NCI-H2029 (cell line): ENCODE results near the gene MAST2.
"Not testable (repeated sequence)": the region's sequence is repeated elsewhere in the genome, so short reads cannot be mapped to it uniquely, and the experiment has no call there.

Source experiments
- DNase-seq: peaks from one replicate; lab custom pipeline; 2025; lab: John Stamatoyannopoulos, UW

The MAST2 gene

DNA sequence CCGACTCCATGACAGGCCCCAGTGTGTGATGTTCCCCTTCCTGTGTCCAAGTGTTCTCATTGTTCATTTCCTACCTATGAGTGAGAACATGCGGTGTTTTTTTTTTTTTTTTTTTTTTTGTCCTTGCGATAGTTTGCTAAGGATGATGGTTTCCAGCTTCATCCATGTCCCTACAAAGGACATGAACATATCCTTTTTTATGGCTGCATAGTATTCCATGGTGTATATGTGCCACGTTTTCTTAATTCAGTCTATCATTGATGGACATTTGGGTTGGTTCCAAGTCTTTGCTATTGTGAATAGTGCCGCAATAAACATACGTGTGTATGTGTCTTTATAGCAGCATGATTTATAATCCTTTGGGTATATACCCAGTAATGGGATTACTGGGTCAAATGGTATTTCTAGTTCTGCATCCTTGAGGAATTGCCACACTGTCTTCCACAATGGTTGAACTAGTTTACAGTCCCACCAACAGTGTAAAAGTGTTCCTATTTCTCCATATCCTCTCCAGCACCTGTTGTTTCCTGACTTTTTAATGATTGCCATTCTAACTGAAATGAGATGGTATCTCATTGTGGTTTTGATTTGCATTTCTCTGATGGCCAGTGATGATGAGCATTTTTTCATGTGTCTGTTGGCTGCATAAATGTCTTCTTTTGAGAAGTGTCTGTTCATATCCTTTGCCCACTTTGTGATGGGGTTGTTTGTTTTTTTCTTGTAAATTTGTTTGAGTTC lies 54.5 kb downstream of the MAST2 start:
- not testable (repeated sequence) for DNase-seq

DNA sequence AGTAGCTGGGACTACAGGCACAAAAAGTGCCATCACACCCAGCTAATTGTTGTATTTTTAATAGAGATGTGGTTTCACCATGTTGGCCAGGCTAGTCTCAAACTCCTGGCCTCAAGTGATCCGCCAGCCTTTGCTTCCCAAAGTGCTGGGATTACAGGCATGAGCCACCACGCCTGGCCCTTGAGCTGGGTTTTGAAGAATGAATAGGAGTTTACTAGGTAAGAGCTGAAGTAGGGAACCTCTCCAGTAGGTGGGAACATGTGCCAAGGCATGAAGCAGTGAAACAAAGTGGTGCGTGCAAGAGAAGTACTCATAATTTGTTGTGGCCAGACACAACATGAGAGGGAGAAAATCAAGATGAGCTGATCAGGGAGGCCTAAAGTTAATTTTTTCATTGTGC lies 55.8 kb downstream of the MAST2 start:
- DNase-seq = no peak

DNA sequence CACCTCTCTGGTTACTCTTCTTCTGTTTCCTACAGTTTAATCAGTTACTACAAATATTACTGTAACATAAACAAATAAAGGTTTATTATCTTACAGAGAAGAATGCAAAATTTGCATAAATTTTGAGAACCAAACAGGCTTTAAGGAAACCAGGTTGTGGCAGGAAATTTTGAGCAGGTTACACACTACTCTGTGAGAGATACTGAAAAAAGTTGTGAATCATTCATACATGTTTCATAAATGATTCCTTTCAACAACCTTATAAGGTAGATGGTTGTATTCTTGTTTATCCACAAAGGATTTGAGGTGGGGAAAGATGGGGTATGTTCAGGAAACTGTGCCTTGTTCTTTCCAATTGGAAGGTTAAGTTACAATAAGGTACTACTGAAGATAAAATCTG lies 58.6 kb downstream of the MAST2 start:
- no peak for DNase-seq

DNA sequence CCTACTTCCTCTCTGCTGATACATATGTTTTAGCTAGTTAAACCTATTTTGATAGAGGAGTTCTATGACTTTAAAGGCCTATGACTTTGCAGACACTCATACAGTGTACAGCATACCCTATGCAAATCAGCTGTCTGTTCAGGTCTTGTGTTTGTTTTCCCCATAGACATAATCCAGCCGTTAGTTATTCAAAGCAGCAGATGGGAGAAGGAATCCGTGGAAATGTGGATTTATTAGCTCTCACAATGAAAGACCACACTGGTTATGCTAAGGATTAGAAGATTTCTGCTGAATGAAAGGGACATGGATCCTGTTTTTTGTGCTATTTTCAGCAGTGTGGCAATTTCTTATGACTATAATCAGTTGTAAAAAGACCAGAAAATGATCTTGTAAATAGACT lies 59.8 kb downstream of the MAST2 start:
- no peak for DNase-seq

DNA sequence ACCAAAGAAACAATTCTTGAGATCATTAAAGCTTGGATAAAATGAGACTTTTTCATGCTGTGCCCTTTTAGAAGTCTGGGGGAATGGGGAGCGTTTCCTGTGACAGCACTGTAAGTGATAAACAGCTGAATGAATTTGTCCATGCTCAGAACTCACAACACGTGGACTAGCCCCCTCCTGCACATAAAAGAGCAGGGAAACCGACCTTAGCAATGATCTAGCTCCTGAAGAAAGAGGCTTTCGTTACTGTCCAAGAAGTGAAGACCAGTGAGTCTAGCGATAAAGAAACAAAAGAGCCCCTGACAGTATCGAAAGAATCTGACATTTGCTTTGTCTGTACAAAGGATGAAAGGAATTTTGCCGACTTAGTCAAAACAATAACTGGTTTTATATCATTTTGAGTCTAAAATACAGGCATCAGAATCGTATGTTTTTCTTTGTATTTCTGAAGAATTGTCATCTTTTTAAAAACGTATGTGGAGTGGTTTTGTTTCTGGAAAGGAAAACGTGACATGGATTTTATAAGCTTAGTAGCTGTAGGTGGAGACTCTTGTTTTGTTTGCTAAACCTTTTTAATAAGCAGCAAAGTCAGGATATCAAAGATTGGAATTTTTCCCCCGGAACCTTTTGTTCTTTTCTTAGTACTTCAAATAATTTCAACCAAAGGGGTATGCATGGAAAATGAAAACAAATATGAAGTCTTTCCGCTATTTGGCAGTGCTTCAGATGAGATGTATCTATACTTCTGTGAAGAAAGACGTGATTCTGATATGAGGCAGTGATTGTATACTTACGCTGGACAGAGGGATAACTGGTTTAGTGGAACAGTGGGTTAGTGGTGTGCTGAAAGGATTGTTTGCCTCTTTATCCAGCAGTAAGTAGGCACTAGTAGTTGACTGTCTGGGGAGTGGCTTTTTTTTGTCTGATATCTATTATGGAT lies 61.0 kb downstream of the MAST2 start:
- DNase-seq = no peak

DNA sequence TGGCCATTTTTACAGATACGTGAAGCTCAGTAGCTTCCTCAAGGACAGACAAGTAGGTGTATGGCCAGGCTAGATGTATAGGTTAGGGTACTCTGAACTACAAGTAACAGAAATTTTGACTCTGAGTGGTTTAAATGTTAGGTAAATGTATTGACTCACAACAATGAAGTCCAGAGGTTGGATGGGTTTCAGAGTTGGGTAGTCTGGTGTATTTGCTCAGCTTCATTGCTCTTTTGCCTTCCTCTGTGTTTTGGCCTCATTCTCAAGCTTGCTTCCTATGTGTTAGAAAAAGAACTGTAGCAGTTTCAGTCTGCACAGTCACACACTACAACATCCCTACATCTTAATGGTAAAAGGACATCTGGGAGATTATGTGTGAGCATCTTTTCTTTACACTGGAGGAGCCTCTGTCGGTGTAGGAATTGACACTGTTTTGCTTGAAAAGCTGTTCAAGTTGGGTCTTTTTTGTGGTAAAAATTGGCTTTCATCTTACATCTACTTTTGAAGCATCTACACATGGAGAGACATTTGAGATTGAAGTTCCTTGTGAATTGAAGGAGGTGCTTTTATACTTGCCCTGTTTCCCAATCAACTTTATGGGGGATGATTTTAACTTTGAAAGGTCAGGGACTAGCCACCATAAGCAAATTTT lies 64.4 kb downstream of the MAST2 start:
- no peak for DNase-seq

DNA sequence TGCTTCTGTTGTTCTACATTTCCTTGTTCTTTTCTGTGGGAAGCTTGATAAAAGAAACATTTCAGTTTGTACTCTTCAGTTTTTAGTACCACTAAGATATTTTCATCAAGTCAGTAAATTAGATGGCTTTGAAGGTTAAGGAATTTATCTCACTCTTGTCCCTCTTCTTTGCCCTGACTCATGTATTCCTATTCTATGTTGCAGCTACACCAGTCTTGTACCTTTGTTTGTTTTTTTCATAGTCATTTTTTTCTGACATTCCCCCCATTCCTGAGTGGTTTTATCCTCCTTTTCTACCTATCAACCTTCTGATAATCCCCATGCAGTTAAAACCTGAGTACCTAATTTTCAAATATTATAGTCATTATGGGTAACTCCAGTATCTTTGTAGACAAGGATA lies 65.4 kb downstream of the MAST2 start:
- no peak for DNase-seq

DNA sequence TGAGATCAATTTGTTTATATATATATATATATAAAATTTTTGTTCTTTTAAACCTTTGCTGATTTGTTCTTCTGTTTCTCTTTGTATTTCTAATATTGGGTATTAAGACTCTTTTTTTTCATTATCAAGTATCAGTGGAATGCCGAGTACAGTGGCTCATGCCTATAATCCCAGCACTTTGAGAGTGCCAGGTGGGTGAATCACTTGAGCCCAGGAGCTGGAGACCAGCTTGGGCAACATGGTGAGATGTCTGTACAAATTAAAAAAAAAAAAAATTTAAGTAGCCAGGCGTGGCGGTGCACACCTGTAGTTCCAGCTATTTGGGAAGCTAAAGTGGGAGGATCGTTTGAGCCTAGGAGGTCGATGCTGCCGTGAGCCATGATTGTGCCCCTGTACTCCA lies 67.1 kb downstream of the MAST2 start:
- no peak for DNase-seq

DNA sequence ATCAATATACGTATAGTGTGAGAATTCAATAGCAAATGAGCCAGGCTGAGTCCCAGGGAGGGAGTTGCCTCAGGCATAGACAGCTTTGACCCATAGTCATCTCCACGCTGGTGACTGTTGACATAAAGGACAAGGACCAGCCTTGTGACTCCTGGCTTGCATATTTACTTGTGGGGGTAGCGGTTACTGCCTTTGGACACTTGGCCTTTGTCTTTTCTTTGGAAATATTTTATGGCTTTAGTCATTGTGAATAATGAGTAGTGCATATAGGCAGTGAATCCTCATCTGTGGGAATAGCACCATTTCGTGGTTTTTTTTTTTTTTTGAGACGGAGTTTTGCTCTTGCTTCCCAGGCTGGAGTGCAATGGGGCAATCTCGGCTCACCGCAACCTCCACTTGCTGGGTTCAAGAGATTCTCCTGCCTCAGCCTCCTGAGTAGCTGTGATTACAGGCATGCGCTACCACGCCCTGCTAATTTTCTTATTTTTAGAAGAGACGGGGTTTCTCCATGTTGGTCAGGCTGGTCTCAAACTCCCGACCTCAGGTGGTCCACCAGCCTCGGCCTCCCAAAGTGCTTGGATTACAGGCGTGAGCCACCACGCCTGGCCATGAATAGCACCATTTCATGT lies 68.9 kb downstream of the MAST2 start:
- DNase-seq = not testable (repeated sequence)

DNA sequence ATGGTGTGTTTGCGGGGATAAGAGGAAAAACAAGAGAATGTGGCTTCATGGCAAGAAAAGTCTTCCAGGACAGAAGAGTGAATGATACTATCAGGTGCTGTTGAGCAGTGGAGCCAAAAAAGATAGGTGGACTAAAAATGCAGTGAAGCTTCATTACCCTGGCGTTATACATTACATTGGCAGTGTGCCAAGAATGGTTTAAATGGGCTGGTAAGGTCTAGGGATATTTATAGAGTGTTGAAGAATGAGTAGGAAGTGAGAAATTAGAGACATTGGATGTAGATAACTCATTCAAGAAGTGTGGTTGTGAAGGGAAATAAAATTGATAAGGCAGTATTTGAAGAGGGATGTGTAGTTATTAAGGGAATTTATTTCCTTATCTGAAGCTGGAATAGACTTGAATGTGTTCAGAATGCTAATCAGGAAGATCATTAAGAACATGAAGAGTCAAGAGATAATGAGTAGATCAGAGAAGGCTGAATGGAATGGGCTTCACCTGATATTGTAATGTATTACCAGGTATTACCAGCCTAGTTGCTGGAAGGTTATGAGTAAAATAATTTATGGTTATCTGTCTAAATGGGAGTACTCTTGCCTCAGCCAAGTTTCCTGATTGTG lies 72.7 kb downstream of the MAST2 start:
- peak; percentile 54 for DNase-seq

DNA sequence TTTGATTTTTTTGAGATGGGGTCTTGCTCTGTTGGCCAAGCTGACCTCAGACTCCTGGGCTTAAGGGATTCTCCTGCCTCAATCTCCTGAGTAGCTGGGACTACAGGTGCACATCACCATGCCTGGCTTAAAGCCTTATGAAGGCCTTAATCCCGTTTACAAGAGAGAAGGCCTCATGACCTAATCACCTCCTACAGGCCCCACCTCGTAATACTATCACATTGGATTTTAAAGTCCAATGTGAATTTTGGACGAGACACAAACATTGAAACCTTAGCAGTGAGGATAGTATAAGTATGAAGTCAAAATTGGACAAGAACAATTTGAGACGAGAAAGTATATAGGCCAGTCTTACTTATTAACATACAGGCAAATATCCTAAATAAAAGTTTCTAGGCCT lies 73.9 kb downstream of the MAST2 start:
- DNase-seq = no peak

DNA sequence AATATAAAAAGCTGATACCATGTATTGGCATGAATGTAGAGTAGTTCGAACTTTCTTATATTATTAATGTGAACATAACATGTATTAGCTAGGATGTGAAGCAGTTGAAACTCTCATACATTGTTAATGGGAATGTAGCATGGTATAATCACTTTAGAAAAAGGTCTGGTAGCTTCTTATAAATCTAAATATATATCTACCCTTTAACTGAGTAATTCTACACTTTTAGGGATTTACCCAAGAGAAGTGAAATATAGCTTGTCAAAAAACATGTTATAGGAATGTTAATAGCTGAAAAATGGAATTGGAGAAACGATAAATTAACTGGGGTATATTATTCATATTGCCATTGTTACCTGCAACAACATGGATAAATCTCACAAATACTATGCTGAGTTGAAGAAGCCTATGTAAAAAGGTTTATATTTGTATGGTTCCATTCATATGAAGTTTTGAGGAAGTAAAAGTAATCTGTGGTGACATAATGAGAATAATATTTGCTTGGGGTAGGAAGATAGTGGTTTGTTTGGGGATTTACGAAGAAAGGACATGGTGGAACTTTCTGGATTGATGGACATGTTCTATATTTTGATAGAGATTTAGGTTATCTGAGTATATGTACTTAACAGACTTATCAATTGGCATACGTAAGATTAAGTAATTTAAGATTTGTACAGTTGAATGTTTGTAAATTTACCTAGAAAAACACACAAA lies 76.6 kb downstream of the MAST2 start:
- DNase-seq = no peak

DNA sequence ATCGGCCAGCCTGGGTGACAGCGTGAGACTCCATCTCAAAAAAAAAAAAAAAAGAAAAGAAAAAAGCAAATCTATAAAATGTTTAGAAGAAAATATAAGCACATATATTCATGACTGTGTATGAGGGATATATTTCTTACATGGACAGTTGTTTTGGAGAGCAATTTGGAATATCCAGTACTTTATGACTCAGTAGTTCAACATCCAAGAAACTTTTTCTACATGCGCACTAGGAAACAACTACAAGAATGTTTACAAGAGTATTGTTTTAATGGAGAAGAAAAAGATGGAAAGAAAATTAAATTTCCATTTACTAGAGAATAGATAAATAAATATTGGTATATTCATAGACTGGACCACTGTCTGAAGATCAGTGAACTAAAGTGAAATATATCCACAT lies 77.5 kb downstream of the MAST2 start:
- no peak for DNase-seq

DNA sequence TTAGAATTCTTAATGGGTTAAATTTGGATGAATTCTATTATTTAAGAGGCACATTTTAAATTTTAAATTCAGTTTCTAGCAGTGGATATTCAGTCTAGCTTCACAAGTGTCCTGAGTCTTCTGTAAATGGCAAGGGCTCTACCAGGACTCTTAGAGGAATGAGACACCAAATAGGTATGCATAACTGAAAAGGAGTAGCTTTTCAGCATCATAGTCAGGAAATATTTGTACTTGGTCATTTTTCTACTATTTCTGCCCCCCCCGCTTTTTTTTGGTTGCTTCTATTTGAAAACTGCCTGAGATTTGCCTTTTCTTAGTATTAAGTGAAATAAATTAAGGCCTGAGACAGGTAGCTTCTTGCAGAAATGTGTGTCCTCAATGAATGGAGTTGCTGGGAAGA lies 80.2 kb downstream of the MAST2 start:
- no peak for DNase-seq

DNA sequence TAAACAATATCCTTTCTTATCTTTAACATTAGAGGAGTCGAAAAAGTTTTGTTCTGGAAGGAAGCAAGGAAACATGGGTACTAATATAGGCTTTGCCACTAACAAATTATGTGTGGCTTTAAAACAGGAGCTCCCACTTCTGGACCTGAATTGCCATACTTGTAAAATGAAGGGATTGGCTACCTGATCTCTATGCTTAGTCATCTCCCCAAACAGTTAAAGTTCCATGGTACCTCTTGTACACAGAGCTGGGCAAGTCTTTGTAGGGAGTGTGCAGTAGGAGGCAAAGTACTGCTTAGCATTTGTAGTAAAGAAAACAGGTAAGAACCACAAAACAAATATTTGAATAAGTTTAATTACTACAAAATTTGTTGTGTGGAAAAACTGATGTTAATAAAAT lies 81.3 kb downstream of the MAST2 start:
- DNase-seq = no peak

DNA sequence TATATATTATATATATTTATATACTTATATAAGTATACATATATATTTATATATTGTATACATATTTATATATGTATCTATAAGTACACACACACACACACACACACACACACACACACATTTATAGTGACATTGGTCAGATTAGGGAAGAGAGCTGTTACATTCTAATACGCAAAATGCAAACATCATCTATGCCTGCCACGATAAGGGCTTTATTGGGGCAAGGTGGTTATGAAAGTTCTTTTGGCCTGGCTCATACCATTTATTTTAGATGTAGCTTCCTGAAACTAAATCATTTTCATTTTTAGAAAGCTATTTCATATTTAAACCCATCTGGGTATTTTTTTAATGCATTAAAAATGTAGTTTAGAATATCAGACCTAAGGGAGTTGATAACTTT lies 82.8 kb downstream of the MAST2 start:
- no peak for DNase-seq

DNA sequence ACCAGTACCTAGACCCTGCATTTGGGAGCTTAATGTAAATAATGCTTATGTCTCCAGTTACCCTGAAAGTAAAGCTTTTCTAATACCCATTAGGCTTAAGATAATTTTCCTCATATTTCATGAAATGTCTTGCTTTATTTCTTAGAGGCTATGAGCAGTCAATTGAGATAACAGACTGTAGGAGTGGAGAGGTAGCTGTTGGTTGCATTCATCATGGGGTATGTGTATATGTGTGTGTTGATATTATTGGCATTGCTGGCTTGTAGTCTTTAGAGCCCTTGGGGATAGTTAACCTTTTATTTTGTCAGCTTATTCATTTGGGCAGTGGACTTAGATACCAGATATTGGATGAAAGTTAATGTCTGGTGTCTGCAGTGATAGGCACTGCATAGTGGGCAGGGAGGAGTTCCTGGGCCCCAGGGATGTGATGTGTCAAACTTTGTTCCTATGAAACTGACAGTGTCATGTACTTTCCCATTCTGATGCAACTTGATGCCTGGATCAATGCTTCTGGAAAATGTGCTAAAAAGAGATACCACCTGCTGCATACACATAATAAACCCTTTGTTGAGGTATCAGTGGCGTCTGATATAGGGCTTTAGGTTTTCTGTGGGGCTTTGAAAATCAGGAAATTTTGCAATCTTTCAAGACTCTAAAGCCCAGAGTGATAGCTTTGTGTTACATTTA lies 83.9 kb downstream of the MAST2 start:
- no peak for DNase-seq

DNA sequence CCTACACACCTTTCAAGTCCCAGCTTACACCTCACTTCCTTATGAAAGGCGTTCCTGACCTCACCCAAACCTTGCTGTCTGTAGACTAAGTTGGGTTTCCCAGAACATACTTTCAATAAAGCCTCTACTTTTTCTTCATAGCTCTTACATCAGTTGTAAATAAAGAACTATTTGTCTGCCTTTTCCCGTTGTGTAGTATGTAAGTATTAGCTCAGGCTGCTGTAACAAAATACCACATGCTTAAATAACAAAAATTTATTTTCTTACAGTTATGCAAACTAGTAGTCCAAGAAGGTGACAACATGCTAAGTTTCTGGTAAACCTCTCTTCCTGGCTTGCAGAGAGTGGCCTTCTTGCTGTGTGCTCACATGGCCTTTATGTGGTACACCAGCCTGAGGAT lies 86.7 kb downstream of the MAST2 start:
- no peak for DNase-seq

DNA sequence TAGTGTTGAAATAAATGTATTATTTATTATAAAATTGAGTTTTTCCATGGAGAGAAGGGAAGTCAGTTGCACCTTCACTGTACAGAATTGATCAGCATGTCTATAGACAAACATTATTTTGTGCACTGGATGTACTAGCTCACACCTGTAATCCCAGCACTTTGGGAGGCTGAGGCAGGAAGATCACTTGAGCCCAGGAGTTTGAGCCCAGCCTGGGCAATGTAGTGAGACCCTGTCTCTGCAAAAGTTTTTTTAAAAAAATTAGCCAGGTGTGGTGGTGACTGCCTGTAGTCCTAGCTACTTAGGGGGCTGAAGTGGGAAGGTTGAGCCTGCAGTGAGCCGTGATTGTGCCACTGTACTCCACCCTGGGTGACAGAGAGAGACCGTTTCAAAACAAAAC lies 87.7 kb downstream of the MAST2 start:
- DNase-seq = no peak

DNA sequence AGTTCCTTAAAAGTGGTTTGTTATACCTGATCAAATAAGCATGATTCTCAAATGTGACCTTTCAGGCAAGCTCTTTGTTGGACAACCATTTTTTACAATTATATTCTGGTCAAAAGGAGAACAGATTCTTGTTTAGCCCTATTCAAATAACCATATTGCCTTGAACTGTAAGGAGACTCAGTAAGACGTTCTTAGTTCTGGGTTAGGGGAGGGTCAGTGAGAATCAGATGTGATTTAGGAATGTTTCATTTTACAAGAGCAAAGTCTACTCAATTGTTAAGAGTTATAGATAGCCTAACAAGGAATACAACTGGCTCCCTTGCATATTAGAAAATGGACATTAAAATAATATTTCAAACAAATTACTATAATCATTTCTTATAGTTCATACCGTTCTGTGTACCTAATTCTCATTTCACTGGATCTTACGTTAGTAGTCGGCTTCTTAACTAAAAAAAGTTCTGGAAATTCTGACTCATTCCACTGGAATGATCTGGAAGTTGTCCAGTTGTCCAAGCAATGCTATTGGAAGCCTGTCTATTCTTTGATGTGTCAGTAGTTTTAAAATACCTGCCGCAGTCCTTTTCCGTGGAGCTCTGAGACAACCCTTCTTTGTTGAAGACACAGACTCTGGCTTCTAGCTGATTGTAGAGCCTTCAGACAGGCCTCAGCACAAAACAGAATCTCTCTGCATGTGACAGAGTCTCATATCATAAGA lies 88.8 kb downstream of the MAST2 start:
- no peak for DNase-seq
